GM23338 (cell line): Measurements from ENCODE around the gene RAB12. TPM values are rescaled to one million over a fixed set of nuclear protein-coding genes. Genes with fewer than 3 reads are reported as not detected.

Experiments used
- ATAC-seq: fragments of 200-7000 bp; cut with Tn5 transposase; 3 replicates; pipeline ENCODE4 v1.9.1; 2020
- DNase-seq: peaks from one replicate; pipeline ENCODE4 v3.0.0-alpha.2; 2015; ENCODE audit warnings: low spot score
- H2AFZ ChIP-seq: fragments of 200-600 bp; sonication (generic); 2 replicates; pipeline ENCODE4 v1.8.0; 2016; ENCODE audit warnings: antibody characterized with exemption, mild to moderate bottlenecking, moderate library complexity
- H3F3A ChIP-seq: fragments of 200-600 bp; sonication (generic); replicated peaks from 2 replicates; pipeline ENCODE4 v1.8.0; 2017; ENCODE audit warnings: antibody characterized with exemption, mixed run types, low read depth
- H3K27ac ChIP-seq: fragments of 200-600 bp; sonication (generic); 2 replicates; pipeline ENCODE4 v1.6.1; 2016; ENCODE audit warnings: low read depth
- H3K27me3 ChIP-seq: fragments of 200-600 bp; sonication (generic); 2 replicates; pipeline ENCODE4 v1.8.0; 2016; ENCODE audit warnings: mild to moderate bottlenecking, mixed run types, moderate library complexity; ENCODE audit not compliant: insufficient read depth
- H3K36me3 ChIP-seq: fragments of 200-600 bp; sonication (generic); 2 replicates; pipeline ENCODE4 v1.8.0; 2016; ENCODE audit warnings: mild to moderate bottlenecking; ENCODE audit not compliant: insufficient read depth
- H3K4me1 ChIP-seq: fragments of 200-600 bp; sonication (generic); 2 replicates; pipeline ENCODE4 v1.8.0; 2016; ENCODE audit warnings: mild to moderate bottlenecking, moderate library complexity; ENCODE audit not compliant: insufficient read depth
- H3K4me2 ChIP-seq: fragments of 200-600 bp; sonication (generic); 2 replicates; pipeline ENCODE4 v1.7.1; 2017; ENCODE audit warnings: mixed run types
- H3K4me3 ChIP-seq: fragments of 200-600 bp; sonication (generic); 2 replicates; pipeline ENCODE4 v1.6.1; 2016; ENCODE audit warnings: mixed run types
- H3K79me2 ChIP-seq: fragments of 200-600 bp; sonication (generic); replicated peaks from 2 replicates; pipeline ENCODE4 v1.8.0; 2017; ENCODE audit warnings: mild to moderate bottlenecking; ENCODE audit not compliant: insufficient read depth
- H3K9me2 ChIP-seq: fragments of 200-600 bp; sonication (generic); 2 replicates; pipeline ENCODE4 v1.8.0; 2017; ENCODE audit not compliant: insufficient read depth
- H4K20me1 ChIP-seq: fragments of 200-600 bp; sonication (generic); replicated peaks from 2 replicates; pipeline ENCODE4 v1.8.0; 2017; ENCODE audit warnings: mild to moderate bottlenecking; ENCODE audit not compliant: insufficient read depth
- H3K27ac Mint-ChIP-seq: 2 replicates; pipeline ENCODE4 v1.8.0; 2020; ENCODE audit warnings: inconsistent platforms, mild to moderate bottlenecking, moderate library complexity, mixed read lengths
- H3K27me3 Mint-ChIP-seq: 3 replicates; pipeline ENCODE4 v1.8.0; 2022; ENCODE audit warnings: low read depth, mild to moderate bottlenecking, moderate library complexity, mixed read lengths, inconsistent platforms; ENCODE audit not compliant: insufficient read depth, poor library complexity
- H3K36me3 Mint-ChIP-seq: 3 replicates; pipeline ENCODE4 v1.8.0; 2021; ENCODE audit warnings: low read depth, mild to moderate bottlenecking, inconsistent platforms, moderate library complexity, mixed read lengths
- H3K4me1 Mint-ChIP-seq: 3 replicates; pipeline ENCODE4 v1.8.0; 2020; ENCODE audit warnings: mild to moderate bottlenecking, inconsistent platforms, mixed read lengths
- H3K4me3 Mint-ChIP-seq: 3 replicates; pipeline ENCODE4 v1.8.0; 2021; ENCODE audit warnings: moderate library complexity, mild to moderate bottlenecking, inconsistent platforms, mixed read lengths
- H3K9me3 Mint-ChIP-seq: 3 replicates; pipeline ENCODE4 v1.8.0; 2020; ENCODE audit warnings: moderate library complexity, mild to moderate bottlenecking, inconsistent platforms, mixed read lengths
- CTCF ChIP-seq, 2 experiments: fragments of 200-600 bp in 1 of 2; sonication (generic) in 1 of 2; conservative IDR thresholded peaks; 2 replicates each; pipeline versions ENCODE4 v1.5.1 to v1.6.1; 2016 to 2017; ENCODE audit warnings: antibody characterized with exemption in 2 of 2, low read depth in 2 of 2, mild to moderate bottlenecking in 2 of 2, moderate library complexity in 1 of 2
- EZH2 ChIP-seq: fragments of 200-600 bp; sonication (generic); IDR thresholded peaks from one replicate; pipeline ENCODE4 v1.8.0; 2017; ENCODE audit warnings: antibody characterized with exemption, mild to moderate bottlenecking, low read depth; ENCODE audit not compliant: unreplicated experiment
- EZH2phosphoT487 ChIP-seq: fragments of 200-600 bp; sonication (generic); IDR thresholded peaks from one replicate; pipeline ENCODE4 v1.8.1; 2018; ENCODE audit warnings: antibody characterized with exemption; ENCODE audit not compliant: unreplicated experiment
- JUNB ChIP-seq: IDR thresholded peaks from one replicate; pipeline ENCODE4 v1.6.1; 2016; ENCODE audit warnings: antibody characterized with exemption; ENCODE audit not compliant: unreplicated experiment
- NANOG ChIP-seq: IDR thresholded peaks from 2 replicates; pipeline ENCODE4 v1.6.1; 2016; ENCODE audit warnings: antibody characterized with exemption, borderline replicate concordance
- POLR2AphosphoS5 ChIP-seq: IDR thresholded peaks from 2 replicates; pipeline ENCODE4 v1.6.1; 2016; ENCODE audit warnings: antibody characterized with exemption, low read depth
- STAT1 ChIP-seq: IDR thresholded peaks from one replicate; pipeline ENCODE4 v1.6.1; 2016; ENCODE audit warnings: antibody characterized with exemption; ENCODE audit not compliant: unreplicated experiment
- ZNF114 ChIP-seq: fragments of 250-450 bp; sonication (Bioruptor Pico); IDR thresholded peaks from 2 replicates; pipeline ENCODE4 v1.5.0; 2020; ENCODE audit warnings: mild to moderate bottlenecking, moderate library complexity
- ZNF331 ChIP-seq: fragments of 250-450 bp; sonication (Bioruptor Pico); IDR thresholded peaks from 2 replicates; pipeline ENCODE4 v1.5.0; 2020; ENCODE audit warnings: low read depth, mild to moderate bottlenecking, moderate library complexity
- polyA plus RNA-seq: library from polyadenylated mRNA; unstranded; fragments of >200 nt; fragmentation: Nextera tagmentation; extraction: Ambion mirVana; gene quantifications from 2 replicates; pipeline ENCODE4 v1.2.1, GENCODE V29; 2016
- total RNA-seq: library from RNA; depleted of rRNA; stranded (reverse); fragments of >200 nt; shearing (Covaris generic); gene quantifications from 2 replicates; pipeline ENCODE4 v1.2.3, GENCODE V29; 2014
- TF ChIP-seq, protein P1 (sequence below): fragments of 250-450 bp; sonication (Bioruptor Pico); IDR thresholded peaks from 2 replicates; pipeline ENCODE4 v1.5.0; 2020; ENCODE audit warnings: mild to moderate bottlenecking, moderate library complexity

The RAB12 gene
- total and polyA plus RNA-seq, 2 experiments from 2014 or later, result 16.7 to 80.4 TPM

- DNase-seq (no peak), ATAC-seq (no peak)
- no peak overlapping the region for H3K4me3 ChIP-seq
- no peaks in the 10 kb centered on the region for H3K9me2 ChIP-seq
- H3K4me3 Mint-ChIP-seq, result no peak overlapping the region
- H3K27me3 Mint-ChIP-seq, result peaks cover 4% of the 10 kb centered on the region
- TF ChIP-seq ZNF331 (CRISPR knock-in tag) (no peak), ZNF114 (CRISPR knock-in tag) (no peak), STAT1 (no peak), CTCF (conservative IDR thresholded peaks at IDR 0.05; ENCODE audit: low read depth in 2 of 2) (no peak), EZH2phosphoT487 (no peak), EZH2 (no peak), JUNB (no peak), NANOG (no peak), POLR2AphosphoS5 (no peak)
- TF ChIP-seq, protein P1, sequence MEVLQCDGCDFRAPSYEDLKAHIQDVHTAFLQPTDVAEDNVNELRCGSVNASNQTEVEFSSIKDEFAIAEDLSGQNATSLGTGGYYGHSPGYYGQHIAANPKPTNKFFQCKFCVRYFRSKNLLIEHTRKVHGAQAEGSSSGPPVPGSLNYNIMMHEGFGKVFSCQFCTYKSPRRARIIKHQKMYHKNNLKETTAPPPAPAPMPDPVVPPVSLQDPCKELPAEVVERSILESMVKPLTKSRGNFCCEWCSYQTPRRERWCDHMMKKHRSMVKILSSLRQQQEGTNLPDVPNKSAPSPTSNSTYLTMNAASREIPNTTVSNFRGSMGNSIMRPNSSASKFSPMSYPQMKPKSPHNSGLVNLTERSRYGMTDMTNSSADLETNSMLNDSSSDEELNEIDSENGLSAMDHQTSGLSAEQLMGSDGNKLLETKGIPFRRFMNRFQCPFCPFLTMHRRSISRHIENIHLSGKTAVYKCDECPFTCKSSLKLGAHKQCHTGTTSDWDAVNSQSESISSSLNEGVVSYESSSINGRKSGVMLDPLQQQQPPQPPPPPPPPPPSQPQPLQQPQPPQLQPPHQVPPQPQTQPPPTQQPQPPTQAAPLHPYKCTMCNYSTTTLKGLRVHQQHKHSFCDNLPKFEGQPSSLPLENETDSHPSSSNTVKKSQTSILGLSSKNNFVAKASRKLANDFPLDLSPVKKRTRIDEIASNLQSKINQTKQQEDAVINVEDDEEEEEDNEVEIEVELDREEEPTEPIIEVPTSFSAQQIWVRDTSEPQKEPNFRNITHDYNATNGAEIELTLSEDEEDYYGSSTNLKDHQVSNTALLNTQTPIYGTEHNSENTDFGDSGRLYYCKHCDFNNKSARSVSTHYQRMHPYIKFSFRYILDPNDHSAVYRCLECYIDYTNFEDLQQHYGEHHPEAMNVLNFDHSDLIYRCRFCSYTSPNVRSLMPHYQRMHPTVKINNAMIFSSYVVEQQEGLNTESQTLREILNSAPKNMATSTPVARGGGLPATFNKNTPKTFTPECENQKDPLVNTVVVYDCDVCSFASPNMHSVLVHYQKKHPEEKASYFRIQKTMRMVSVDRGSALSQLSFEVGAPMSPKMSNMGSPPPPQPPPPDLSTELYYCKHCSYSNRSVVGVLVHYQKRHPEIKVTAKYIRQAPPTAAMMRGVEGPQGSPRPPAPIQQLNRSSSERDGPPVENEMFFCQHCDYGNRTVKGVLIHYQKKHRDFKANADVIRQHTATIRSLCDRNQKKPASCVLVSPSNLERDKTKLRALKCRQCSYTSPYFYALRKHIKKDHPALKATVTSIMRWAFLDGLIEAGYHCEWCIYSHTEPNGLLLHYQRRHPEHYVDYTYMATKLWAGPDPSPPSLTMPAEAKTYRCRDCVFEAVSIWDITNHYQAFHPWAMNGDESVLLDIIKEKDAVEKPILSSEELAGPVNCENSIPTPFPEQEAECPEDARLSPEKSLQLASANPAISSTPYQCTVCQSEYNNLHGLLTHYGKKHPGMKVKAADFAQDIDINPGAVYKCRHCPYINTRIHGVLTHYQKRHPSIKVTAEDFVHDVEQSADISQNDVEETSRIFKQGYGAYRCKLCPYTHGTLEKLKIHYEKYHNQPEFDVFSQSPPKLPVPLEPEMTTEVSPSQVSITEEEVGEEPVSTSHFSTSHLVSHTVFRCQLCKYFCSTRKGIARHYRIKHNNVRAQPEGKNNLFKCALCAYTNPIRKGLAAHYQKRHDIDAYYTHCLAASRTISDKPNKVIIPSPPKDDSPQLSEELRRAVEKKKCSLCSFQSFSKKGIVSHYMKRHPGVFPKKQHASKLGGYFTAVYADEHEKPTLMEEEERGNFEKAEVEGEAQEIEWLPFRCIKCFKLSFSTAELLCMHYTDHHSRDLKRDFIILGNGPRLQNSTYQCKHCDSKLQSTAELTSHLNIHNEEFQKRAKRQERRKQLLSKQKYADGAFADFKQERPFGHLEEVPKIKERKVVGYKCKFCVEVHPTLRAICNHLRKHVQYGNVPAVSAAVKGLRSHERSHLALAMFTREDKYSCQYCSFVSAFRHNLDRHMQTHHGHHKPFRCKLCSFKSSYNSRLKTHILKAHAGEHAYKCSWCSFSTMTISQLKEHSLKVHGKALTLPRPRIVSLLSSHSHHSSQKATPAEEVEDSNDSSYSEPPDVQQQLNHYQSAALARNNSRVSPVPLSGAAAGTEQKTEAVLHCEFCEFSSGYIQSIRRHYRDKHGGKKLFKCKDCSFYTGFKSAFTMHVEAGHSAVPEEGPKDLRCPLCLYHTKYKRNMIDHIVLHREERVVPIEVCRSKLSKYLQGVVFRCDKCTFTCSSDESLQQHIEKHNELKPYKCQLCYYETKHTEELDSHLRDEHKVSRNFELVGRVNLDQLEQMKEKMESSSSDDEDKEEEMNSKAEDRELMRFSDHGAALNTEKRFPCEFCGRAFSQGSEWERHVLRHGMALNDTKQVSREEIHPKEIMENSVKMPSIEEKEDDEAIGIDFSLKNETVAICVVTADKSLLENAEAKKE (CRISPR knock-in tag), result no peak
- no peak overlapping the region for H3K27ac ChIP-seq
- no peaks in the 10 kb centered on the region for H3K4me1 ChIP-seq
- H3K4me2 ChIP-seq, result no peak overlapping the region
- H2AFZ ChIP-seq, result 0 out of 2 replicates have a peak overlapping the region, but pooled peaks have one; percentile 50
- H3K36me3 ChIP-seq, result no peaks in the 10 kb centered on the region
- H3K9me3 Mint-ChIP-seq, result no peaks in the 10 kb centered on the region; the same call in 2 of the 3 replicates
- no peaks in the 10 kb centered on the region for H3K27me3 ChIP-seq
- peaks cover 5% of the 10 kb centered on the region; the same call in 1 of the 3 replicates for H3K36me3 Mint-ChIP-seq
- H3K4me1 Mint-ChIP-seq, result no peaks in the 10 kb centered on the region; the same call in 1 of the 3 replicates
- no peaks in the 10 kb centered on the region for H3F3A ChIP-seq
- no peak overlapping the region for H3K27ac Mint-ChIP-seq
- H3K79me2 ChIP-seq, result no peaks in the 10 kb centered on the region
- no peaks in the 10 kb centered on the region for H4K20me1 ChIP-seq
Observed at GRCh38 chr18:8559612-8560186, 49.5 kb upstream of the RAB12 start.
